Gastroesophageal sphincter (tissue), 4 donors: Measurements from ENCODE around the gene TBCD. TPM values are rescaled to one million over a fixed set of nuclear protein-coding genes. Genes with fewer than 3 reads are reported as not detected.

Source experiments
- ATAC-seq: fragments of 150-250 bp; one replicate; pipeline ENCODE4 v1.9.1; 2016; ENCODE audit warnings: mild to moderate bottlenecking, moderate library complexity
- H3K27ac ChIP-seq, 4 donors: fragments of 200-600 bp; sonication (generic) in 3 of 4; 1 replicate in 3 of 4; 2 replicates in 1 of 4; pipeline ENCODE4 v1.5.1; 2016 to 2019
- H3K27me3 ChIP-seq: fragments of 200-600 bp; sonication (generic); one replicate; pipeline ENCODE4 v1.5.1; 2019
- H3K36me3 ChIP-seq, 2 donors: fragments of 200-600 bp; sonication (generic); one replicate each; pipeline ENCODE4 v1.5.1; 2019; ENCODE audit warnings: control low read depth in 1 of 2
- H3K4me1 ChIP-seq, 3 donors: fragments of 200-600 bp; sonication (generic); 1 replicate in 2 of 3; 2 replicates in 1 of 3; pipeline ENCODE4 v1.5.1; 2016 to 2019; ENCODE audit warnings: control low read depth in 2 of 3
- H3K4me3 ChIP-seq, 2 donors: fragments of 200-600 bp; sonication (generic); one replicate each; pipeline ENCODE4 v1.5.1; 2019; ENCODE audit warnings: mild to moderate bottlenecking in 1 of 2, moderate library complexity in 1 of 2
- H3K9me3 ChIP-seq, 3 donors: fragments of 200-600 bp; sonication (generic); one replicate each; pipeline ENCODE4 v1.5.1; 2017 to 2019; ENCODE audit warnings: control low read depth in 2 of 3
- EP300 ChIP-seq: sonication (generic); formaldehyde crosslinking; IDR thresholded peaks from one replicate; pipeline ENCODE4 v1.6.1; 2017; ENCODE audit warnings: antibody characterized with exemption, mild to moderate bottlenecking
- POLR2A ChIP-seq, 2 donors: fragments of 450-650 bp; IDR thresholded peaks; one replicate each; pipeline ENCODE4 v1.6.1; 2017; ENCODE audit warnings: antibody characterized with exemption in 2 of 2, mild to moderate bottlenecking in 2 of 2, moderate library complexity in 1 of 2
- POLR2AphosphoS5 ChIP-seq: sonication (generic); formaldehyde crosslinking; IDR thresholded peaks from one replicate; pipeline ENCODE4 v1.6.1; 2017; ENCODE audit warnings: antibody characterized with exemption
- WGBS, 2 donors: methylation state at CpG; one replicate each; pipeline ENCODE4 v1.1.5; 2018; ENCODE audit warnings: low coverage in 1 of 2; 5-methylcytosine and 5-hydroxymethylcytosine counted together
- total RNA-seq, 4 donors: library from RNA; depleted of rRNA; stranded (reverse); fragments of >200 nt; gene quantifications; one replicate each; pipeline ENCODE4 v1.1.0, GENCODE V29; 2016
- TF ChIP-seq, protein P1 (sequence below), 4 experiments: fragments of 200-600 bp in 2 of 4; fragments of 450-650 bp in 2 of 4; sonication (generic) in 1 of 4; IDR thresholded peaks; one replicate each; pipeline ENCODE4 v1.5.1; 2017 to 2019; ENCODE audit warnings: antibody characterized with exemption in 4 of 4, mild to moderate bottlenecking in 2 of 4, moderate library complexity in 2 of 4

Gene TBCD
- total RNA-seq, 4 donors from 2014 or later = 32.0 to 57.8 (median 47.0) TPM

DNA sequence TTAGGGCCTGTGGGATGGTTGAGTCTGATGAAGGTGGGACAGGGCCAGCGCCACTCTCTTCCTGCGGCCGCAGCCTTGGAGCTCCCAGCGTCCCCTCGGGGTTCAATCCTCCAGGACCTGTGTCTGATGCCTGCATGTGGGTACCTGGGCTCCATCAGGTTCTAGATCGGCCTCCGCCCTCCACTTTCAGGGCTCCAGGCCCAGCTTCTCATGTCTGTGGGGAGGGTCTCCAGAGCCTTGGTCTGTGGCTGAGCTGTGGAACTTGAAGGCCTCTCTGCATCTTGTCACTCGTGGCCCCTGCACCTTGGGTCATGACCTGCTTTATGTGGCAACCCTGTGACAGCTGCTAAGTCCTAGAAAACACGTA, 177.8 kb downstream of the TBCD start:
- Histone ChIP-seq H3K36me3 (peaks cover 0 to 97% of the 10 kb centered on the region in 2 donors), H3K27ac (no peak overlapping the region), H3K4me1 (peaks cover 0 to 15% (median 6%) of the 10 kb centered on the region in 3 donors), H3K4me3 (no peak overlapping the region), H3K9me3 (no peaks in the 10 kb centered on the region), H3K27me3 (no peaks in the 10 kb centered on the region)
- 80% methylated on average over 6 of the region's 9 CpGs; no CpG with 5 or more reads in 1 of the 2 donors for WGBS, 2 donors
- TF ChIP-seq, protein P1, sequence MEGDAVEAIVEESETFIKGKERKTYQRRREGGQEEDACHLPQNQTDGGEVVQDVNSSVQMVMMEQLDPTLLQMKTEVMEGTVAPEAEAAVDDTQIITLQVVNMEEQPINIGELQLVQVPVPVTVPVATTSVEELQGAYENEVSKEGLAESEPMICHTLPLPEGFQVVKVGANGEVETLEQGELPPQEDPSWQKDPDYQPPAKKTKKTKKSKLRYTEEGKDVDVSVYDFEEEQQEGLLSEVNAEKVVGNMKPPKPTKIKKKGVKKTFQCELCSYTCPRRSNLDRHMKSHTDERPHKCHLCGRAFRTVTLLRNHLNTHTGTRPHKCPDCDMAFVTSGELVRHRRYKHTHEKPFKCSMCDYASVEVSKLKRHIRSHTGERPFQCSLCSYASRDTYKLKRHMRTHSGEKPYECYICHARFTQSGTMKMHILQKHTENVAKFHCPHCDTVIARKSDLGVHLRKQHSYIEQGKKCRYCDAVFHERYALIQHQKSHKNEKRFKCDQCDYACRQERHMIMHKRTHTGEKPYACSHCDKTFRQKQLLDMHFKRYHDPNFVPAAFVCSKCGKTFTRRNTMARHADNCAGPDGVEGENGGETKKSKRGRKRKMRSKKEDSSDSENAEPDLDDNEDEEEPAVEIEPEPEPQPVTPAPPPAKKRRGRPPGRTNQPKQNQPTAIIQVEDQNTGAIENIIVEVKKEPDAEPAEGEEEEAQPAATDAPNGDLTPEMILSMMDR (IDR thresholded peaks at IDR 0.05) = no peak
- TF ChIP-seq POLR2AphosphoS5 (no peak), POLR2A (IDR thresholded peaks at IDR 0.05) (no peak), EP300 (no peak)
- no peak for ATAC-seq

DNA sequence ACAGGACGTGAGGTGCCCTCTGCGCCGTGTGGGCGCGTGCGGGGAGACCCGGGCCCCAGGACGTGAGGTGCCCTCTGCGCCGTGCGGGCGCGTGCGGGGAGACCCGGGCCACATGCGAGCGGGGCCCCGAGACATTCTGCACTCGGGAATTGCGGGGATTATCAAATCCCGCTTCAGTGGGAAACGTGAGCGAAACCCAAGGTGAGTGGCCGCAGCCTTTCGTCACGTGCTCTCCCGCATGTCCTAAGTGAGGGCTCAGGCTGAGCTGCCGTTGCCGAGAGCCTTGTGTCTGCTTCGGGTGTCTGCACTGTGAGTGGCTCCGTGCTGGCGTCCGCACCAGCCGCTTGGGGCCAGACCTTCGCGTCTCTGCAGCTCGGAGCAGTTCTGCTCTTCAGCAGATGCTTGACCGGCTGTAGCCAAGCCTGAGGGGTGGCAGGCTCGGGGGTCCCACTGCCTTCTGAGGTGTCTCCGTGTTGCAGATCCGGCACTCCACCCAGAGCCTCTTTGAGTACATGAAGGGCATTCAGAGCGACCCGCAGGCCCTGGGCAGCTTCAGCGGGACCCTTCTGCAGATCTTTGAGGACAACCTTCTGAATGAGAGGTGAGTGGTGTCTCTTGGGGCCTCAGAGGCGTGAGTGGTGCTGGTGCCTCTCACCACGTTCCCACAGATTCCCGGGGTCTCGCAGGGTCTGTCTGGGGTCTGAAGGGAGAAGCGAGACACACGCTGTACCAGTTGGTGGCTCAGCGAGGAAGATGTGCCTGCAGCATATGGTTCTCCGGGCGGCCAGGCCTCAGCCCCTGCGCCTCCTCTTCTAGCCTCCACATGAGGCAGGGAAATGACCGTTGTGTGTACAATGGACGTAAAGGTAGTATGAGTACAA, 178.4 kb downstream of the TBCD start:
- peaks cover 0 to 97% of the 10 kb centered on the region in 2 donors for H3K36me3 ChIP-seq
- no peak for ATAC-seq
- H3K9me3 ChIP-seq = no peaks in the 10 kb centered on the region
- no peak overlapping the region for H3K4me3 ChIP-seq
- 96% methylated on average over 10 of the region's 56 CpGs; no CpG with 5 or more reads in 1 of the 2 donors for WGBS, 2 donors
- no peak overlapping the region for H3K27ac ChIP-seq
- no peaks in the 10 kb centered on the region for H3K27me3 ChIP-seq
- H3K4me1 ChIP-seq = peaks cover 0 to 15% (median 6%) of the 10 kb centered on the region in 3 donors
- TF ChIP-seq POLR2AphosphoS5 = no peak
- no peak for TF ChIP-seq EP300
- TF ChIP-seq, protein P1 (IDR thresholded peaks at IDR 0.05) = no peak
- TF ChIP-seq POLR2A (IDR thresholded peaks at IDR 0.05) = no peak

DNA sequence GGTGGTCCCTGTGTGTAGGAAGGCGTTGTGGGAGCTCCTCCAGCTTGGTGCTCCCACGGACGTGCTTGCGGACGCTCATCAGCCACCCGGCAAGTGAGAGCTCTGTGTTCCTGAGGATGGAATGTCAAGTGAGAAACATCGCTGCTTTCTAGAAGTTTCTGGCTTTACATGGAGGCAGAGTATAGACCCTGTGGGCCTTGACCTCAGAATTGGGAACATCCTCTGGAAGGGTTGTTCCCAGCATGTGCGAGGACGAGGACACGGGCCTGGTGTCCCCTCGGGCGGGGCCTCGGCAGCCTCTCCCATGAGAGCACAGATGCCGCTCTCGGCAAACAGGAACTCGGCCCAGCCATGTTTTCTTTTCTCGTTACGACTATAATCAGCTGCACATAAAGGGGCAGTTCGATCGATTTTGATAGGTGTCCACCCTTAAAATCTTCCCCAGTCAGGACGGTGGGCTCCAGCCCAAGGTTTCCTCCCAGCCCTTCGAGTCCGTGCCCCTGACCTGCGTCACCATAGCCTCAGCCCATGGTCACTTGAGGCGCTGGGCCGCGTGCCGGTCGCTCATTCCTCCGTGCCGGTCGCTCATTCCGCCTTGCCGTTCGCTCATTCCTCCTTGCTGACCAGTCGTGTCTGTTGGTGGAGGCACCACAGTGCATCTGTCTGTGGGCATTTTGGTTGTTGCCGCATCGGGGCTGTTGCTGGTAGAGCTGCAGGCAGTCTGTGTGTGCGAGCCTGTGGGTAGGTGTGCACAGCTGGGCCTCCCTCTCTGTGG, 179.2 kb downstream of the TBCD start:
- no peak for ATAC-seq
- peaks cover 0 to 97% of the 10 kb centered on the region in 2 donors for H3K36me3 ChIP-seq

DNA sequence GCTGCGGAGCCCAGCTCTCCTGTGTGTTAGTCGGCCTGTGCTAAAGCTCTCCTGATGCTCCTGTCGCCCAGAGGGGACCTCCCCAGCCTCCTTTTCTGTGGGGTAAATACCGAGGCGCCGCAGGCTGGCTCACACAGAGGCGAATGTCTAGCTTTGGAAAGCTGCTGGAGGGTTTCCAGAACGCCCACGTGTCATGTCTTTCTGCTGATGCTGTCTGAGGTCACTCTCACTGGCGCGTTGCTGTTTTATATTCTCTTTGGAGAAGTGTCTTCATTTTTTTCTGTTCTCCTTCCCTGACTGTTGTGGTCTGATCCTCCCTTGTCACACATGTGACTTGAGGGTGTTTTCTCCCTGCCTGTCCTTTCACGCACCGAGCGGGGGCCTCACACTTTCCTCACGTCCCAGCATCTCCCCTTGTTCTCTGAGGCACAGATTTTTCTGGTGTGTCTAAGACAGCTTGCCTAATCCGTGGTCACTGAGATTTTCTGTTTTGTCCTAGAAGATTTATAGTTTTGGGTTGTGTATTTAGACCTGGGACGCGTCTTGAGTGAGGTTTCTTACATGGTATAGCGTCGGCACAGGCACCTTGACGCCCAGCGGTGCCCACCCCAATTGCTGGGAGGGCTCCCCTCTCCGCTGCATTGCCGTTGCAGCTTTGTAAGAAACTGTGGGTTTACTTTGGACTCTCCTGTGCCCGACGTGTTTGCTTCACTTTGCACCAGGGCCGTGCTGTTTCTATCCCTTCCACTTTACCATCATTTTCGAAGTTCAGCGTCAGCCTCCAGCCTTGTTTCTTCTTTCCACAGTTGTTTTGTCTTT, 180.0 kb downstream of the TBCD start:
- WGBS, 2 donors = 55 to 79% methylated on average over 18 to 22 of the region's 29 CpGs
- Histone ChIP-seq H3K4me3 (no peak overlapping the region), H3K4me1 (peaks cover 0 to 15% (median 6%) of the 10 kb centered on the region in 3 donors), H3K27me3 (no peaks in the 10 kb centered on the region), H3K36me3 (peaks cover 0 to 97% of the 10 kb centered on the region in 2 donors), H3K27ac (peak overlapping the region in 3 of 4 donors; percentile 9 to 43 (median 40)), H3K9me3 (no peaks in the 10 kb centered on the region)
- ATAC-seq = peak; percentile 52
- TF ChIP-seq POLR2AphosphoS5 = no peak
- TF ChIP-seq EP300 = no peak
- TF ChIP-seq POLR2A (IDR thresholded peaks at IDR 0.05) = no peak

More for the DNA sequence above, 179.2 kb downstream of the TBCD start:
- WGBS, 2 donors = 93 to 95% methylated on average over 21 to 25 of the region's 39 CpGs
- H3K4me3 ChIP-seq = no peak overlapping the region
- peak overlapping the region in 3 of 4 donors; percentile 9 to 43 (median 40) for H3K27ac ChIP-seq
- no peaks in the 10 kb centered on the region for H3K27me3 ChIP-seq
- TF ChIP-seq POLR2AphosphoS5 = no peak
- TF ChIP-seq EP300 = no peak
- TF ChIP-seq POLR2A (IDR thresholded peaks at IDR 0.05) = no peak
- TF ChIP-seq, protein P1 (IDR thresholded peaks at IDR 0.05) = no peak
- H3K4me1 ChIP-seq = peaks cover 0 to 15% (median 6%) of the 10 kb centered on the region in 3 donors
- no peaks in the 10 kb centered on the region for H3K9me3 ChIP-seq
